OCI-LY1 (cell line): ENCODE data around the gene SLCO4A1.

ENCODE experiments used
- EZH2 ChIP-seq: fragments of 200-600 bp; sonication (generic), shearing (Covaris generic); IDR thresholded peaks from 2 replicates; pipeline ENCODE4 v1.8.0; 2017; ENCODE audit warnings: borderline replicate concordance, mixed run types, mild to moderate bottlenecking, antibody characterized with exemption, low read length, moderate library complexity, mixed read lengths
- TF ChIP-seq, protein P1 (sequence below): fragments of 200-600 bp; sonication (generic), shearing (Covaris generic); IDR thresholded peaks from 2 replicates; pipeline ENCODE4 v1.5.1; 2017; ENCODE audit warnings: mild to moderate bottlenecking, antibody characterized with exemption, low read length, moderate library complexity, mixed read lengths

DNA sequence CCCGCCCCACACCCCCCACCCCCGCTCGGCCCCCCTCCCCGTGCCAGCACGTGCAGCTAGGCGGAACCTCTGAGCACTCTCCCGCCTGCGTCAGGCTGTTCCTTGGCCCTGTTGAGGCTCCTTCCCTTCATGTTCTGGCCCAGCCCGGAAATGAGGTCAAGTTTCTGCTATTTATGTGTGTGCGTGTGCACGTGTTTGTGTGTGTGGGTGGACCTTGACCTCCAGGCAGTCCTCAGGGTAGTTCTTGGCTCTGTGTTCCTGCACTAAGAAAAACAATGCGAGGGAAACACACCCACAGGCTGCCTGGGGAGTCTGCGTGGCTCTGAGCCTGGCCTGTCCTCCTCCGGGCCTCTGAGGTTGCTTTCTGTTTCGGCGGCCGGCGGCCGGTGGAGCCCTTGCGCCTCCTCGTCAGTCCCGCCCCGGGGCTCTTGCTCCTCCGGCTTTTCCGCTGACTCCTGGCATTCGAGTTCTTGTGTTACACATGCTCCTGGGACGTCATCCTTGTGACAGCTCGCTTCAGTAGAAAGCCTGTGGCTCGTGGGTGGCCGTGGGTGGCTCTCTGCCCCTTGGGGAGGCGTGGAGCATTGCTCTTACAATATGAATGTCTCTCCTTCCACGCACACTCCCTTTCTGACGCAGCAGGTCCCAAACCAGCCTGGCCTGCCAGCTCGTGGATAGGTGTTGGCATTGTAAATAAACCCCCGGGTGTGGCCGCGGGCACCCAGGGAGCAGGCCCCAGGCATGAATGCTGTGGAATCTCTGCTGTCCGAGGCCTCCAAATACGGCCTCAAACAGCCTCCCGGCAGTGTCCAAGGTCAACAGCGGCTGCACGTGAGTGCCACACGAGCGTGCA is 10.0 kb downstream of the SLCO4A1 start:
- no peak for TF ChIP-seq EZH2
- TF ChIP-seq, protein P1, sequence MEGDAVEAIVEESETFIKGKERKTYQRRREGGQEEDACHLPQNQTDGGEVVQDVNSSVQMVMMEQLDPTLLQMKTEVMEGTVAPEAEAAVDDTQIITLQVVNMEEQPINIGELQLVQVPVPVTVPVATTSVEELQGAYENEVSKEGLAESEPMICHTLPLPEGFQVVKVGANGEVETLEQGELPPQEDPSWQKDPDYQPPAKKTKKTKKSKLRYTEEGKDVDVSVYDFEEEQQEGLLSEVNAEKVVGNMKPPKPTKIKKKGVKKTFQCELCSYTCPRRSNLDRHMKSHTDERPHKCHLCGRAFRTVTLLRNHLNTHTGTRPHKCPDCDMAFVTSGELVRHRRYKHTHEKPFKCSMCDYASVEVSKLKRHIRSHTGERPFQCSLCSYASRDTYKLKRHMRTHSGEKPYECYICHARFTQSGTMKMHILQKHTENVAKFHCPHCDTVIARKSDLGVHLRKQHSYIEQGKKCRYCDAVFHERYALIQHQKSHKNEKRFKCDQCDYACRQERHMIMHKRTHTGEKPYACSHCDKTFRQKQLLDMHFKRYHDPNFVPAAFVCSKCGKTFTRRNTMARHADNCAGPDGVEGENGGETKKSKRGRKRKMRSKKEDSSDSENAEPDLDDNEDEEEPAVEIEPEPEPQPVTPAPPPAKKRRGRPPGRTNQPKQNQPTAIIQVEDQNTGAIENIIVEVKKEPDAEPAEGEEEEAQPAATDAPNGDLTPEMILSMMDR, result no peak
